Parathyroid adenoma (tissue), 2 donors: Measurements from ENCODE around the gene MED27.
"Not testable (repeated sequence)": the region's sequence is repeated elsewhere in the genome, so short reads cannot be mapped to it uniquely, and the experiment has no call there.

Source experiments
- H2AFZ ChIP-seq: fragments of 300-600 bp; sonication (generic); one replicate; pipeline ENCODE4 v1.7.0; 2017; ENCODE audit warnings: antibody characterized with exemption, mild to moderate bottlenecking
- H3K27ac ChIP-seq: fragments of 300-600 bp; sonication (generic); one replicate; pipeline ENCODE4 v1.7.0; 2017
- H3K27me3 ChIP-seq: fragments of 300-600 bp; sonication (generic); one replicate; pipeline ENCODE4 v1.7.0; 2017; ENCODE audit warnings: low read length; ENCODE audit not compliant: control insufficient read depth, insufficient read depth
- H3K36me3 ChIP-seq: fragments of 300-600 bp; sonication (generic); one replicate; pipeline ENCODE4 v1.7.0; 2017; ENCODE audit warnings: low read length; ENCODE audit not compliant: control insufficient read depth, insufficient read depth
- H3K4me1 ChIP-seq: fragments of 300-600 bp; sonication (generic); one replicate; pipeline ENCODE4 v1.7.0; 2017; ENCODE audit warnings: control low read depth
- H3K4me2 ChIP-seq: fragments of 300-600 bp; sonication (generic); one replicate; pipeline ENCODE4 v1.7.0; 2017; ENCODE audit warnings: low read length
- H3K4me3 ChIP-seq: fragments of 300-600 bp; sonication (generic); one replicate; pipeline ENCODE4 v1.7.0; 2017; ENCODE audit warnings: low read depth, low read length
- H3K79me2 ChIP-seq: fragments of 300-600 bp; sonication (generic); one replicate; pipeline ENCODE4 v1.7.0; 2017; ENCODE audit warnings: control low read depth
- H3K9ac ChIP-seq: fragments of 300-600 bp; sonication (generic); one replicate; pipeline ENCODE4 v1.7.0; 2017; ENCODE audit warnings: mild to moderate bottlenecking
- H3K9me3 ChIP-seq: fragments of 300-600 bp; sonication (generic); one replicate; pipeline ENCODE4 v1.7.0; 2017; ENCODE audit warnings: low read length; ENCODE audit not compliant: control insufficient read depth
- CTCF ChIP-seq: fragments of 300-600 bp; sonication (generic); IDR thresholded peaks from one replicate; pipeline ENCODE4 v1.7.0; 2017; ENCODE audit warnings: antibody characterized with exemption, mild to moderate bottlenecking
- donor health status: primary hyperparathyroidism.

MED27 gene

DNA sequence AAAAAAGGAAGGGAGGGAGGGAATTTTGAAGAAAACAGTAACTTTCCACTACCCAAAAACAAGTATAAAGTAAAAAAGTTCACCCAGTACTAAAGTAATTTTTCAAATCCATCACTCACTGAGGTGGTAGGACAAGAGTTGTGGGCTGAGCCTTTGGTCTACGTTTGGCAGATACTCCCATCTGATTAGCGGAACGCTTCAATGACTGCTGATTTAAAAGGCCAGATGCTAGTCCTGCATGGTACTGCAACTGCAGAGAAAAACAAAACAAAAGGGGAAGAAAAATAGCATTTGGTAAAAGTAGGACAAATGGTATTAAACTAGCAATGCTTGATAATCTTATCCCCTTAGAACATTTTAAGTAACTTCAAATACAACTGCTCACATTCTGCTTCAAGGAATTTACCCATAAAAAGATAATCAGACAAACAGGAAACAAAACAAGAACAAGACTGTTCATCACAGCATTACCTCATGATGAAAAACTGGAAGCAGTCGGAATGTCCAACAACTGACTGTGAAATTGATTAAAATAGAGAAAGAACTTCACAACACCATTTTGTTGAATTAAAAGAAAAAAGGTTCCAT is 65.4 kb downstream of the MED27 start:
- H3K4me1 ChIP-seq: no peaks in the 10 kb centered on the region
- H3K4me2 ChIP-seq: no peak overlapping the region
- H3K79me2 ChIP-seq: no peaks in the 10 kb centered on the region
- no peak for TF ChIP-seq CTCF
- no peaks in the 10 kb centered on the region for H3K9me3 ChIP-seq
- no peak overlapping the region for H2AFZ ChIP-seq
- H3K27me3 ChIP-seq: no peaks in the 10 kb centered on the region
- H3K27ac ChIP-seq: no peak overlapping the region
- no peaks in the 10 kb centered on the region for H3K36me3 ChIP-seq
- no peak overlapping the region for H3K4me3 ChIP-seq
- H3K9ac ChIP-seq: no peak overlapping the region

DNA sequence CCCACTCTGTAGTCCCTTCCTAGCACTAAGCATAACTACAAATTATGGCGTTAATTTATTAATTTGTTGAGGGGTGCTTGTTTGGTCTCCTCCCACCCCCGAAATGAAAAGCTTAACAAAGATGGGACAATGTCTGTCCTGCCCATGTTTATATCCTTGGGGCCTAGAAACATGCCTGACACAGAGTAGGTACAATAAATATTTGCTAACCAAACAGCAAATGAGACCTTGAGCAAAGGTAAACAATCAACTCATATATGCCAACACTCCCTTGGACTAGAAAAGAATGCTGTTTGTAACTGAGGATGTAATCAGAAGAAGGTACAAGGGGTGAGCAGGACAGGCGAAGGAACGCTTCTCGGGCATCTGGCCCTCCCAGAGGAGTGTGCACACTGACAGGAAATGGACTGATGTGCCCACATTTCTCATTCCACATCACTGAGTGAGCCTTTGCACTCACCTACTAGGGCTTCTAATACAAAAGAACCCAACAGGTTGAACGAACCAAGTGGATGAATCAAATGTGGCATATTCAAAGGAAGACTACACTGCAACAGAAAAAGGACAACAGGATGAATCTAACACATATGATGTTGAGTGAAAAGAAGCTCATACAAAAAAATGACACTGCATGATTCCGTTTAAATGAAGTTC is 66.8 kb downstream of the MED27 start:
- H3K4me3 ChIP-seq: no peak overlapping the region
- H3K4me1 ChIP-seq: no peaks in the 10 kb centered on the region
- no peak overlapping the region for H3K27ac ChIP-seq
- H3K9ac ChIP-seq: no peak overlapping the region
- H3K9me3 ChIP-seq: no peaks in the 10 kb centered on the region
- no peaks in the 10 kb centered on the region for H3K79me2 ChIP-seq
- H3K36me3 ChIP-seq: no peaks in the 10 kb centered on the region
- TF ChIP-seq CTCF: no peak
- H3K4me2 ChIP-seq: no peak overlapping the region
- H3K27me3 ChIP-seq: no peaks in the 10 kb centered on the region
- no peak overlapping the region for H2AFZ ChIP-seq

DNA sequence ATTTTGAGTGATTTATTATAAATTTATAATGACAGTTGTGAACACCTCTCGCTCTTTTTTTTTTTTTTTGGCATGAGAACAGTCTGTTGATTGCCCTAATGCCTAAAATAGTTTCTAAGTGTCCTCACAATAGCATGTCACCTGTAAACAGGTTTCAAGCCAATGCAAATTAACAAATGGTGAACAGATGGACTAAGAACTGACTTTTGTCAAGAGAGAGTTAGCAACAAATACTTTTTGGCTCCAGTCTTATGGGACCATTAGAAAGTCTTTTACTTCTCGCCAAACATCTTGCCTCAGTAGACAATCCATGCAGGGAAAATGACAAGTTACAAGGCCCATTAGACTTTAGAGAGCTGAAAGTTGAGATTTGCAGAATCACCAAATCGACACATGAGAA is 67.8 kb downstream of the MED27 start:
- Histone ChIP-seq H3K27ac (no peak overlapping the region), H2AFZ (no peak overlapping the region), H3K9me3 (no peaks in the 10 kb centered on the region), H3K4me2 (no peak overlapping the region), H3K9ac (no peak overlapping the region), H3K36me3 (no peaks in the 10 kb centered on the region), H3K79me2 (no peaks in the 10 kb centered on the region), H3K4me3 (no peak overlapping the region), H3K4me1 (no peaks in the 10 kb centered on the region), H3K27me3 (no peaks in the 10 kb centered on the region)
- TF ChIP-seq CTCF: no peak

DNA sequence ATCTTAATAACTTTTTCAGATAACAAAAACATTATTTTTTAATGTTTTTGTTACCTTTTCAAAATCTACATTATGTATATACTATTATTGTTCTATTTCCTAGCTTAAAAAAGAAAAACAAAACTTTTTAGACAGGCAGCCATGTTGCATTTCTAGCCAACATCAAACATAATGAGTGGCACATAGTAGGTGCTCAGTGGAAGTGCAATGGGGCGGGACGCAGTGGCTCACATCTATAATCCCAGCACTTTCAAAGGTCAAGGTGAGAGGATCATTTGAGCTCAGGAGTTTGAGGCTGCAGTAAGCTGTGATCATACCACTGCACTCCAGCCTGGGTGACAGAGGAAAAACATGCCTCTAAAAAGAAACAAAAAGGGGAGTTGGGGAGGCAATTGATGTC is 68.4 kb downstream of the MED27 start:
- Histone ChIP-seq H2AFZ (no peak overlapping the region), H3K4me2 (no peak overlapping the region), H3K9ac (no peak overlapping the region), H3K27ac (no peak overlapping the region), H3K4me1 (no peaks in the 10 kb centered on the region), H3K79me2 (no peaks in the 10 kb centered on the region), H3K9me3 (no peaks in the 10 kb centered on the region), H3K36me3 (no peaks in the 10 kb centered on the region), H3K4me3 (no peak overlapping the region), H3K27me3 (no peaks in the 10 kb centered on the region)
- no peak for TF ChIP-seq CTCF

GRCh38 chr9:132010201-132010600 is 69.5 kb downstream of the MED27 start:
- not testable (repeated sequence) for H2AFZ ChIP-seq

More at GRCh38 chr9:132010201-132010600, 69.5 kb downstream of the MED27 start:
- H3K4me2 ChIP-seq, H3K9ac ChIP-seq, H3K4me1 ChIP-seq, H3K27me3 ChIP-seq, H3K4me3 ChIP-seq, H3K9me3 ChIP-seq, H3K79me2 ChIP-seq, H3K27ac ChIP-seq, H3K36me3 ChIP-seq: not testable (repeated sequence)
